Measurements from ENCODE around the gene GALNT17.

GALNT17 gene

DNA sequence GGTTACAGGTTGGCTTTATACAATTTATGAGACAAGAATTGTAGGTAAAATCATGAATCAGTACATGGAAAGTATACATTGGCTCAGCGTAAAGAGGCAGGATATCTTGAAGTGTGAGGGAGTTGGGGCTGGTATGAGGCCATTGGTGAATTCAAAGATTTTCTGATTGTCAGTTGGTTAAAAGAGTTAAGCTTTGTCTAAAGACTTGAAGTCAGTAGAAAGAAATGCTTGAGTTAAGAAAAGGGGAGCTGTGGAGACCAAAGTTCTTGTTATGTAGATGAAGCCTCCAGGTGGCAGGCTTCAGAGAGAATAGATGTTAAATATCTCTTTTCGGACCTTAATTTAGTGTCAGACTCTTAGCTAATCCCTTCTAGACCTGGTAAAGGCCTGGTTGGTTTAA, 341.0 kb downstream of the GALNT17 start:
- TF ChIP-seq EP300 (IDR thresholded peaks at IDR 0.05; ENCODE audit: borderline replicate concordance) = no peak
- TF ChIP-seq CEBPB (IDR thresholded peaks at IDR 0.05) = no peak
- TF ChIP-seq RAD21 (IDR thresholded peaks at IDR 0.05; ENCODE audit: low read depth) = no peak
- TF ChIP-seq USF1 (IDR thresholded peaks at IDR 0.05) = no peak
- no peak for TF ChIP-seq EGR1 (IDR thresholded peaks at IDR 0.05)
- TF ChIP-seq, protein P1, sequence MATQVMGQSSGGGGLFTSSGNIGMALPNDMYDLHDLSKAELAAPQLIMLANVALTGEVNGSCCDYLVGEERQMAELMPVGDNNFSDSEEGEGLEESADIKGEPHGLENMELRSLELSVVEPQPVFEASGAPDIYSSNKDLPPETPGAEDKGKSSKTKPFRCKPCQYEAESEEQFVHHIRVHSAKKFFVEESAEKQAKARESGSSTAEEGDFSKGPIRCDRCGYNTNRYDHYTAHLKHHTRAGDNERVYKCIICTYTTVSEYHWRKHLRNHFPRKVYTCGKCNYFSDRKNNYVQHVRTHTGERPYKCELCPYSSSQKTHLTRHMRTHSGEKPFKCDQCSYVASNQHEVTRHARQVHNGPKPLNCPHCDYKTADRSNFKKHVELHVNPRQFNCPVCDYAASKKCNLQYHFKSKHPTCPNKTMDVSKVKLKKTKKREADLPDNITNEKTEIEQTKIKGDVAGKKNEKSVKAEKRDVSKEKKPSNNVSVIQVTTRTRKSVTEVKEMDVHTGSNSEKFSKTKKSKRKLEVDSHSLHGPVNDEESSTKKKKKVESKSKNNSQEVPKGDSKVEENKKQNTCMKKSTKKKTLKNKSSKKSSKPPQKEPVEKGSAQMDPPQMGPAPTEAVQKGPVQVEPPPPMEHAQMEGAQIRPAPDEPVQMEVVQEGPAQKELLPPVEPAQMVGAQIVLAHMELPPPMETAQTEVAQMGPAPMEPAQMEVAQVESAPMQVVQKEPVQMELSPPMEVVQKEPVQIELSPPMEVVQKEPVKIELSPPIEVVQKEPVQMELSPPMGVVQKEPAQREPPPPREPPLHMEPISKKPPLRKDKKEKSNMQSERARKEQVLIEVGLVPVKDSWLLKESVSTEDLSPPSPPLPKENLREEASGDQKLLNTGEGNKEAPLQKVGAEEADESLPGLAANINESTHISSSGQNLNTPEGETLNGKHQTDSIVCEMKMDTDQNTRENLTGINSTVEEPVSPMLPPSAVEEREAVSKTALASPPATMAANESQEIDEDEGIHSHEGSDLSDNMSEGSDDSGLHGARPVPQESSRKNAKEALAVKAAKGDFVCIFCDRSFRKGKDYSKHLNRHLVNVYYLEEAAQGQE (IDR thresholded peaks at IDR 0.05; ENCODE audit: low read depth) = no peak
- TF ChIP-seq ZBTB7A (IDR thresholded peaks at IDR 0.05; ENCODE audit: low read depth) = no peak
- TF ChIP-seq TAF1 (IDR thresholded peaks at IDR 0.05; ENCODE audit: low read depth) = no peak

DNA sequence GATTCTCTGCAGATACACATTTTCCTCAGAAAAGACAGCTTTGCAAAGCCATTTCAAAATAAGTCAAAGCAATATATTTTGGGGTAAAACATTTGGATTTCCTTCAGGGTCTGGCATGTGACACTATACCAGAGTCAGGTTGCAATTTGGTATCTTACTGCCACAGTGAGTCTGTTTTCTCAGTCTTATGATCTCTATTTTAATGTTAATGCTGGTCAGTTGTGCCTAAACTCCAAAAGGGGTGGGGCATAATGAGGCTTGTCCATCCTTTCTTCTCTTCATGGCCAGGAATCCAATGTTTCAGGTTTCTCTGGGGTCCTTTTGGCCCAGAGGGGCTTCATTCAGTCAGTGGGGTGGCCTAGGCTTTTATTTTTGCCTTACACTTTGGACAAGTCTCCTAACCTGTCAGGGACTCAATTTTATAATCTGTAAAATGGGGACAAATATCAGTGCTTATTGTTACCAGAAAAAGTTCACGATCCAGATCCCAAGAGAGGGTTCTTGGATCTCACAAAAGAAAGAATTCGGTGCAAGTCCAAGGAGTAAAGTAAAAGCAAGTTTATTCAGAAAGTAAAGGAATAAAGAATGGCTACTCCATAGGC, 341.5 kb downstream of the GALNT17 start:
- TF ChIP-seq CREB1 (IDR thresholded peaks at IDR 0.05; ENCODE audit: low read depth) (no peak), EGR1 (IDR thresholded peaks at IDR 0.05) (no peak), EP300 (IDR thresholded peaks at IDR 0.05; ENCODE audit: borderline replicate concordance) (no peak), TAF1 (IDR thresholded peaks at IDR 0.05; ENCODE audit: low read depth) (no peak), RAD21 (IDR thresholded peaks at IDR 0.05; ENCODE audit: low read depth) (no peak)
- TF ChIP-seq, protein P1 (IDR thresholded peaks at IDR 0.05; ENCODE audit: low read depth) = no peak

DNA sequence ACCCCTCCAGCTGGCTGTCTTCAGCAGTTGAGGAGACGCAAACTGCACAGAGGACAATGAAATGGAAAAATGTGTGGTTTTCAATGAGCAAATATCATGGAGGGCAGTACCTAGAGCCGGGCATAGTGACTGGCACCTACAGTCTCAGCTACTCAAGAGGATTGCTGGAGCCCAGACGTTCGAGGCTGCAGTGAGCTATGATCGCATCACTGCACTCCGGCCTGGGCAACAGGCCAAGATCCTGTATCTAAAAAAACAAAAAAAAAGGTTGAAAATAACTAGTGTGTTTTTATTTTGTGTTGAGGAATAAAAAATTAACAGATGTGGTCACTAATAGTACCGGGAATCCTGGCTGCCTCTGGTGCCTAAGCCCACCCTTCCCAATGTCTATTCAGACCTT, 345.5 kb downstream of the GALNT17 start:
- TF ChIP-seq MAX (IDR thresholded peaks at IDR 0.05) = no peak

- TF ChIP-seq TAF1 (IDR thresholded peaks at IDR 0.05; ENCODE audit: low read depth) = no peak
- TF ChIP-seq FOXM1 (IDR thresholded peaks at IDR 0.05; ENCODE audit: borderline replicate concordance, low read depth) = no peak
- TF ChIP-seq YY1 (IDR thresholded peaks at IDR 0.05; ENCODE audit: low read depth) = no peak
- no peak for TF ChIP-seq MAX (IDR thresholded peaks at IDR 0.05)
- no peak for TF ChIP-seq USF1 (IDR thresholded peaks at IDR 0.05)
- no peak for TF ChIP-seq TEAD4 (IDR thresholded peaks at IDR 0.05)
- no peak for TF ChIP-seq EGR1 (IDR thresholded peaks at IDR 0.05)
Measured at GRCh38 chr7:71479231-71479630, 347.3 kb downstream of the GALNT17 start.

GRCh38 chr7:71480791-71481190, 348.8 kb downstream of the GALNT17 start:
- no peak for TF ChIP-seq ZBTB7A (IDR thresholded peaks at IDR 0.05; ENCODE audit: low read depth)
- TF ChIP-seq YY1 (IDR thresholded peaks at IDR 0.05; ENCODE audit: low read depth) = no peak
- TF ChIP-seq FOXM1 (IDR thresholded peaks at IDR 0.05; ENCODE audit: borderline replicate concordance, low read depth) = no peak
- TF ChIP-seq, protein P1 (IDR thresholded peaks at IDR 0.05; ENCODE audit: low read depth) = no peak
- TF ChIP-seq USF1 (IDR thresholded peaks at IDR 0.05) = no peak
- TF ChIP-seq EGR1 (IDR thresholded peaks at IDR 0.05) = no peak
